Subcutaneous preadipocyte (primary cell): Measurements from ENCODE around the gene NDUFV1. TPM values are rescaled to one million over a fixed set of nuclear protein-coding genes. Genes with fewer than 3 reads are reported as not detected.

ENCODE experiments used
- small RNA-seq: library from RNA; depleted of rRNA; stranded (forward); fragments of <200 nt; gene quantifications from one replicate; pipeline ENCODE3, GENCODE V24; 2012
- total RNA-seq: library from RNA; depleted of rRNA; stranded (reverse); fragments of >200 nt; gene quantifications from 2 replicates; pipeline ENCODE4 v1.2.3, GENCODE V29; 2012

The NDUFV1 gene
- 207 and 250 TPM in 2 replicates for total RNA-seq

DNA sequence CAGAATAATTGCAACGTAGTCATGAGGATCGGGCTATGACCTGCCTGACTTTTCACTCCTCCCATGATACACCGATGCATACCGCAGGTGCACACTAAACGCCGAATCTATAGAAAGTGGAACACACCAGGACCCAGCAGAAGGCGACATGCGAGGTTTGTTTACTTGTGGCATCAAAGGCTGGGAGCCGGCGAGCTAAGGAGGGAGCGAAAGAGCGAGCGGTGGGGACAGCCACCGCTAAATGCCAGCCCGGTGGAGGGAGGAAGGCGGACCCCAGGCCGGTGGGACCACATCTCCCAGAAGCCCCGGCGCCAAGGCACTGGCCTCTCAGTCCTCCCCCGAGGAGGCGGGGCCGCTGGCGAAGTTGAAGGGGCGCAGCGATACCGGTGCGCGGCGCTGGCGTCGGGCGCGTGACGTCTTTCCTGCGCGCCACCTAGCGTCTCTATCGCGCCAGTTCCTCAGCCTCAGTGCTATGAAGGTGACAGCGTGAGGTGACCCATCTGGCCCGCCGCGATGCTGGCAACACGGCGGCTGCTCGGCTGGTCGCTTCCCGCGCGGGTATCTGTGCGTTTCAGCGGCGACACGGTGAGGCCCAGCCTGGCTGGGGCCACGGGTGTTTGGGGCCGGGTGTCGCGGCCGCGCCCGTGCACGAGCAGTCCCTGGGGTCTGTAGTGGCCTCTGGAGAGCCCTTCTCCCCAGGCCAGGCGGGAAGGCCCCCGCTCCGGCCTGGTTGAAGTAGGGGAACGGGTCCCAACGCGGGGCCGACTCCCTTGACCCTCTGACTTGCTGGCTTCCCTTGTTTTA is at the start of gene NDUFV1:
Gene NDUFV1, plus strand, starts transcription at position 445 of the 804 bp plus-strand sequence. Its CDS starts 69 bp downstream, at position 514.

GRCh38 chr11:67583247-67584204 is 23.2 kb upstream of the NDUFV1 start, which contains the start of gene GSTP1:
GSTP1 (plus strand) TSS chr11:67583812; CDS start chr11:67583844, 32 bp downstream.

DNA sequence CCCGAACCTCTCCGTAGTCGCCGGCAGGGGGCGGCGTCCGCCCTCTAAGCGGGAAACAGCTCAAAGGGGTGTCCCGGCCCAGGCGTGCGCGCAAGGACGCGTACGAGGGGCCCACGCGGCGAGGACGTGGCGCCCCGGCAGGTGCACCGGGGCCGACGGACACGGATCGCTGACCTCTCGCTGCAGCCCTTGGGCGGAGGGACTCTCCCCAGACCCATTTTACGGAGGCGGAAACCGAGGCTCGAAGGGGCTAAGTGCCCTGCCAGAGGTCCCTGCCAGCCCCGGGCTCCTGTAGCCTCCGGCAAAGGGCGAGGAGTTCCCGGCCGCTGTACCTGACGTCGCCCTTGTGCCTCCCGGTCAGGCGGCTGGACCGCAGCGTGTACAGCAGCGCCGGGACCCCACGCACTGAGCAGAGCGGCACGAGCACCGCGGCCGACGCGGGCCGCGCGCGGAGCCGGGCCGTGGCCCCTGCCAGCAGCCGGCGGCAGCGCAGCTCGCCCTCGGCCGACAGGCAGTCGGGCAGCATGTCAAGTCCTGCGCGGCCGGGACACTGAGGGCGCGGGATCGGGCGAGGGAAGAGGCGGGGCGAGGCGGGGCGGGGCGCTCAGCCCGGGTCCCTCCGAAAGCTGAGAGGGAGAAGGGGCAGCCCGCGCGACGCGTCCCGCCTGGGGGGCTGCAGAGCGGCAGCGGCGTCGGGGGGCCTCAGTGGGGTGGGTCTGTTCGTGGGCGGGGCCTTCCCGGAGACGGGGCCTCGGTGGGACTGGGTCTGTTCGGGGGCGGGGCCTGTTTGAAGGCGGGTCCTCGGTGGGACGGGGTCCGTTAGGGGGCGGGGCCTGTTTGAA is 22.9 kb downstream of the NDUFV1 start, which contains the start of gene NUDT8:
Gene NUDT8, minus strand, starts transcription at position 552 of the 842 bp plus-strand sequence. Its CDS starts 26 bp downstream, at position 526.

GRCh38 chr11:67639438-67639859 is 32.7 kb downstream of the NDUFV1 start, which contains the start of gene TBX10:
TBX10 (minus strand) TSS chr11:67639763; CDS start chr11:67639472, 291 bp downstream.

Small RNAs within 50 kb of the gene (small RNA-seq; reads per million reads assigned to genes)
- gene AP003385.3, result not detected

Other genes starting within 250 kb of the NDUFV1 start
- gene CLCF1, start 233.3 kb upstream of the NDUFV1 start, total RNA-seq, result 3.3 and 4.4 TPM in 2 replicates
- 5.9 and 7.6 TPM in 2 replicates for gene RAD9A, start 214.9 kb upstream of the NDUFV1 start, total RNA-seq
- gene PPP1CA, start 205.1 kb upstream of the NDUFV1 start, total RNA-seq, result 169 and 226 TPM in 2 replicates
- gene TBC1D10C, start 202.9 kb upstream of the NDUFV1 start, total RNA-seq, result not detected in 2 replicates
- under 0.01 TPM in 2 replicates for gene CARNS1, start 191.3 kb upstream of the NDUFV1 start, total RNA-seq
- gene RPS6KB2, start 178.4 kb upstream of the NDUFV1 start, total RNA-seq, result 42.3 and 50.2 TPM in 2 replicates
- gene PTPRCAP, start 169.3 kb upstream of the NDUFV1 start, total RNA-seq, result 0.78 and 1.1 TPM in 2 replicates
- gene CORO1B, start 163.5 kb upstream of the NDUFV1 start, total RNA-seq, result 90.9 and 94.4 TPM in 2 replicates
- gene GPR152, start 154.2 kb upstream of the NDUFV1 start, total RNA-seq, result under 0.01 TPM in 1 of 2 replicates, not detected in the other
- not detected in 2 replicates for gene CABP4, start 151.6 kb upstream of the NDUFV1 start, total RNA-seq
- gene TMEM134, start 137.7 kb upstream of the NDUFV1 start, total RNA-seq, result 9.4 and 10.3 TPM in 2 replicates
- gene AIP, start 123.9 kb upstream of the NDUFV1 start, total RNA-seq, result 44.8 and 69.1 TPM in 2 replicates
- gene PITPNM1, start 101.6 kb upstream of the NDUFV1 start, total RNA-seq, result 15.1 and 24.6 TPM in 2 replicates
- 12.5 and 16.4 TPM in 2 replicates for gene CDK2AP2, start 98.8 kb upstream of the NDUFV1 start, total RNA-seq
- gene CABP2, start 83.5 kb upstream of the NDUFV1 start, total RNA-seq, result not detected in 2 replicates
- gene GSTP1, start 23.1 kb upstream of the NDUFV1 start, total RNA-seq, result 477 and 854 TPM in 2 replicates
- 11.7 and 23.5 TPM in 2 replicates for gene NUDT8, start 23.0 kb downstream of the NDUFV1 start, total RNA-seq
- gene TBX10, start 32.8 kb downstream of the NDUFV1 start, total RNA-seq, result not detected in 2 replicates
- not detected in 2 replicates for gene ACY3, start 43.8 kb downstream of the NDUFV1 start, total RNA-seq
- gene ALDH3B2, start 67.7 kb downstream of the NDUFV1 start, total RNA-seq, result not detected in 2 replicates